GM12878 (cell line): Measurements from ENCODE around the gene FBXL2.

ENCODE experiments used
- ATF2 ChIP-seq: IDR thresholded peaks from 2 replicates; pipeline ENCODE4 v1.6.1; 2012; ENCODE audit warnings: low read length, inconsistent platforms
- BHLHE40 ChIP-seq, 2 experiments: fragments of 450-650 bp in 1 of 2; IDR thresholded peaks; 2 replicates each; pipeline ENCODE4 v1.6.1; 2011 to 2017; ENCODE audit warnings: low read depth in 2 of 2, borderline replicate concordance in 1 of 2, improper control_type of control experiment in 1 of 2, low read length in 1 of 2, mild to moderate bottlenecking in 1 of 2
- ELK1 ChIP-seq: IDR thresholded peaks from 2 replicates; pipeline ENCODE4 v1.6.1; 2012; ENCODE audit warnings: low read depth, low read length, improper control_type of control experiment
- GABPA ChIP-seq: IDR thresholded peaks from 2 replicates; pipeline ENCODE4 v1.6.1; 2014; ENCODE audit warnings: antibody characterized with exemption, low read depth, mild to moderate bottlenecking, inconsistent platforms
- JUNB ChIP-seq: IDR thresholded peaks from 2 replicates; pipeline ENCODE4 v1.6.1; 2016; ENCODE audit warnings: antibody characterized with exemption, mild to moderate bottlenecking
- MYC ChIP-seq: IDR thresholded peaks from 2 replicates; pipeline ENCODE4 v1.6.1; 2011; ENCODE audit warnings: mild to moderate bottlenecking, low read length, moderate library complexity, inconsistent platforms; ENCODE audit not compliant: insufficient read depth, insufficient replicate concordance, insufficient read length, severe bottlenecking
- PBX3 ChIP-seq: IDR thresholded peaks from 2 replicates; pipeline ENCODE4 v1.6.1; 2011; ENCODE audit warnings: mild to moderate bottlenecking, low read depth, low read length, moderate library complexity; ENCODE audit not compliant: insufficient replicate concordance
- POLR2AphosphoS5 ChIP-seq: IDR thresholded peaks from 2 replicates; pipeline ENCODE4 v1.6.1; 2011; ENCODE audit warnings: mild to moderate bottlenecking, low read length, inconsistent platforms
- SUZ12 ChIP-seq: fragments of 200-600 bp; sonication (generic); IDR thresholded peaks from one replicate; pipeline ENCODE4 v1.6.1; 2018; ENCODE audit warnings: antibody characterized with exemption, mild to moderate bottlenecking; ENCODE audit not compliant: unreplicated experiment
- ZNF274 ChIP-seq: IDR thresholded peaks from one replicate; pipeline ENCODE4 v1.8.0; 2011; ENCODE audit not compliant: insufficient read length, insufficient read depth
- TF ChIP-seq, protein P1 (sequence below): IDR thresholded peaks from 2 replicates; pipeline ENCODE4 v1.6.1; 2012; ENCODE audit warnings: low read depth, low read length, improper control_type of control experiment

DNA sequence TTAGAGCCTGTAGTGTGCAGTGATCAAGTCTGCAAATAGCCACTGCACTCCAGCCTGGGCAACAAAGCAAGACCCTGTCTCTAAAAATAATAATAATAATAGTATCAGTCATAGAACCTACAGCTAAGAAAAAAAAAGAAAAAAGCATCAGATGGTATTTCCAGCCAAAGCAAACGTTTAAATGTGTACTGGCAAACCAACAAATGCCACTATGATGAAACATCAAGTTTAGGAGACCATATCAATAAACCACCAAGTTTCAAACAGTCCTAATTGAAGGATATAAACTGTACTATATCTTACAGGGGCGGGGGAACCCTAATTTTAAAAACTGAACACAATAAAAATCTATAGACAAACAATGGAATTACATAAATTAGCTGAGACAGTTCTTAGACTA is 156.6 kb downstream of the FBXL2 start:
- TF ChIP-seq POLR2AphosphoS5 (no peak), ELK1 (no peak), MYC (no peak), JUNB (no peak), GABPA (no peak), PBX3 (no peak), SUZ12 (no peak), BHLHE40 (IDR thresholded peaks at IDR 0.05; ENCODE audit: borderline replicate concordance in 1 of 2, low read depth in 2 of 2, low read length in 1 of 2) (no peak), ZNF274 (no peak), ATF2 (no peak)
- TF ChIP-seq, protein P1, sequence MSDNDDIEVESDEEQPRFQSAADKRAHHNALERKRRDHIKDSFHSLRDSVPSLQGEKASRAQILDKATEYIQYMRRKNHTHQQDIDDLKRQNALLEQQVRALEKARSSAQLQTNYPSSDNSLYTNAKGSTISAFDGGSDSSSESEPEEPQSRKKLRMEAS: no peak
